AG09309 (cell line): ENCODE measurements around the gene FBXO33.

Experiments
- DNase-seq: peaks from one replicate; pipeline ENCODE4 v3.0.0-alpha.2; 2010; ENCODE audit warnings: low read depth
- H3K4me3 ChIP-seq: 2 replicates; pipeline ENCODE4 v1.5.1; 2011; ENCODE audit warnings: mild to moderate bottlenecking, low read depth, low read length, moderate library complexity; ENCODE audit not compliant: control insufficient read depth
- TF ChIP-seq, protein P1 (sequence below): IDR thresholded peaks from 2 replicates; pipeline ENCODE4 v1.5.1; 2011; ENCODE audit warnings: mild to moderate bottlenecking, low read depth, low read length, inconsistent platforms; ENCODE audit not compliant: insufficient read depth, control insufficient read depth; ENCODE audit errors: missing control alignments

The FBXO33 gene

DNA sequence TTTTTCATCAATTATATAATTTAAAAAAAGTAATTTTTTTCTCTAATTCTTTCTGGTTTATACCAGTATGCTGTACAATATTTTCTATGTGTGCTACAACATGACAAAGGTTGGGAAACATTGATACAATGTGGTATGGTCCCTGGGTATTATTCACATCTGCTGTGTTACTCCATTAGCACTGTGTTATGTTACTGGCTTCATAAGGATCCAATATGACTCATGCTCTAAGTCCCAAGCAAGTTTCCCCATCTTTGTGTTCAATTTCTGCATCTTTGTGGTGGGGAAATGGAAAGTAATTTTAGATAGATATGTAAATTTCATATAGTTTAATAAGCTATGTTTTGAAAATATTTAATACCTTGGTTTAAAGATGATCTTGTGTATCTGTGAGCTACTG, 35.8 kb downstream of the FBXO33 start:
- TF ChIP-seq, protein P1, sequence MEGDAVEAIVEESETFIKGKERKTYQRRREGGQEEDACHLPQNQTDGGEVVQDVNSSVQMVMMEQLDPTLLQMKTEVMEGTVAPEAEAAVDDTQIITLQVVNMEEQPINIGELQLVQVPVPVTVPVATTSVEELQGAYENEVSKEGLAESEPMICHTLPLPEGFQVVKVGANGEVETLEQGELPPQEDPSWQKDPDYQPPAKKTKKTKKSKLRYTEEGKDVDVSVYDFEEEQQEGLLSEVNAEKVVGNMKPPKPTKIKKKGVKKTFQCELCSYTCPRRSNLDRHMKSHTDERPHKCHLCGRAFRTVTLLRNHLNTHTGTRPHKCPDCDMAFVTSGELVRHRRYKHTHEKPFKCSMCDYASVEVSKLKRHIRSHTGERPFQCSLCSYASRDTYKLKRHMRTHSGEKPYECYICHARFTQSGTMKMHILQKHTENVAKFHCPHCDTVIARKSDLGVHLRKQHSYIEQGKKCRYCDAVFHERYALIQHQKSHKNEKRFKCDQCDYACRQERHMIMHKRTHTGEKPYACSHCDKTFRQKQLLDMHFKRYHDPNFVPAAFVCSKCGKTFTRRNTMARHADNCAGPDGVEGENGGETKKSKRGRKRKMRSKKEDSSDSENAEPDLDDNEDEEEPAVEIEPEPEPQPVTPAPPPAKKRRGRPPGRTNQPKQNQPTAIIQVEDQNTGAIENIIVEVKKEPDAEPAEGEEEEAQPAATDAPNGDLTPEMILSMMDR, result no peak
- H3K4me3 ChIP-seq, result no peak overlapping the region
- DNase-seq, result no peak

GRCh38 chr14:39395555-39396254, 36.5 kb downstream of the FBXO33 start:
- H3K4me3 ChIP-seq, result no peak overlapping the region
- TF ChIP-seq, protein P1, result no peak
- DNase-seq, result no peak

DNA sequence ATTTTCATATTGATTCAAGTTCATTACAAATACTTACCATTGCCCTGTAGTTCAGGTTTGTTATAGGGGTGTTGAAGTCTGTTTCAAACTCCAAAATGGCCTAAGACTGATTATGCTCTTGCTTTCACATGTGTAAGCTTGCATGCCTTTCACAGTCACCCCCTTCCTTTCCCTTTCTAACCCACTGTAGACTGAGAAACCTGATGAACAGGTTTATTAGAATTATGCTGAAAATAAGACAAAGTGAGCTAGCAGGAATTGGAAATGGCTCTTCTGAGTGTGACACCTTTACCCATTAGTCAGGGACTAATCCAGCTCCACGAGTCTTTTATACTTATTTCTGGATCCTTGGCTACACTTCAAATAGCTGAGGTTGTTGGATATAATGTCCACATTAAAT, 38.9 kb downstream of the FBXO33 start:
- TF ChIP-seq, protein P1, result no peak
- no peak overlapping the region for H3K4me3 ChIP-seq
- no peak for DNase-seq

GRCh38 chr14:39384177-39384576, 48.1 kb downstream of the FBXO33 start:
- no peak for DNase-seq
- no peak overlapping the region for H3K4me3 ChIP-seq
- TF ChIP-seq, protein P1, result no peak

DNA sequence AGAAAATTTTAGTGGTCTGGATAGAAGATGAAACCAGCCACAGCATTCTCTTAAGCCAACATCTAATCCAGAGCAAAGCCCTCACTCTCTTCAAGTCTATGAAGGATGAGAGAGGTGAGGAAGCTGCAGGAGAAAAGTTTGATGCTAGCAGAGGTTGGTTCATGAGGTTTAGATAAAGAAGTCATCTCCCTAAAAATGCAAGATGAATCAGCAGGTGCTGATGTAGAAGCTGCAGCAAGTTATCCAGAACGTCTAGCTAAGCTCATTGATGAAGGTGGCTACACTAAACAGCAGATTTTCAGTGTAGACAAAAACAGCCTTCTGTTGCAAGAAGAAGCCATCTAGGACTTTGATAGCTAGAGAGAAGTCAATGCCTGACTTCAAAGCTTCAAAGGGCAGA, 48.5 kb downstream of the FBXO33 start:
- TF ChIP-seq, protein P1, result no peak

GRCh38 chr14:39383026-39383660, 49.1 kb downstream of the FBXO33 start:
- H3K4me3 ChIP-seq, result no peak overlapping the region
- TF ChIP-seq, protein P1, result no peak
- DNase-seq, result no peak

More for the DNA sequence above, 48.5 kb downstream of the FBXO33 start:
- no peak overlapping the region for H3K4me3 ChIP-seq
- DNase-seq, result no peak
